LoVo (cell line): Measurements from ENCODE around the gene OSBP2.
"Not testable (repeated sequence)": the region's sequence is repeated elsewhere in the genome, so short reads cannot be mapped to it uniquely, and the experiment has no call there.

Source experiments
- DNase-seq: peaks from one replicate; pipeline ENCODE4 v3.0.0-alpha.2; 2016; ENCODE audit warnings: low spot score

Gene OSBP2

GRCh38 chr22:30718938-30719337 is 24.3 kb downstream of the OSBP2 start:
- no peak for DNase-seq

DNA sequence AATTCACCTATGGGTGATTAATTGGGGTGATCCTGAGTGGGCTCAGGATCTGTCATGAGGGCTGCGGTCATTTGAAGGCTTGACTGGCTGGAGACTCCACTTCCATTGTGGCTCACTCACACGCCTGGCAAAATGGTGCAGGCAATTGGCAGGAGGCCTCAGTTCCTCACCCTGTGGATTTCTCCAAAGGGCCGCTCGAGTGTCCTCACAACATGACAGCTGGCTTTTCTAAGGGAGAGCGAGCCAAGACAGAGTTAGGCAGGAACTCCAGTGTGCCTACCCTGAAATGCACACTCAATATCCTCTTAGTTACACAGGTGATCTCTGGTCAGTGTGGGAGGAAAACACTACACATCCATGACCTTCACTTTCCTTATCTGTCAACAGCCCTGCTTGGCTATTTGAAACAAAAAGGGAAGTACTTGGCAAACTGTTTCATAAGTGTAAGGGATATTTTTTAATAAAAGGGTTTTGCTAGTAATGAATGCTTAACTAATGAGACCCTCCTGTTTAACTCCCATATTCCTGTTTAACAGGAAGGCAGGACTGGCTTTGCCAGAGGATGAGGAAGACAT is 25.7 kb downstream of the OSBP2 start:
- DNase-seq: no peak

DNA sequence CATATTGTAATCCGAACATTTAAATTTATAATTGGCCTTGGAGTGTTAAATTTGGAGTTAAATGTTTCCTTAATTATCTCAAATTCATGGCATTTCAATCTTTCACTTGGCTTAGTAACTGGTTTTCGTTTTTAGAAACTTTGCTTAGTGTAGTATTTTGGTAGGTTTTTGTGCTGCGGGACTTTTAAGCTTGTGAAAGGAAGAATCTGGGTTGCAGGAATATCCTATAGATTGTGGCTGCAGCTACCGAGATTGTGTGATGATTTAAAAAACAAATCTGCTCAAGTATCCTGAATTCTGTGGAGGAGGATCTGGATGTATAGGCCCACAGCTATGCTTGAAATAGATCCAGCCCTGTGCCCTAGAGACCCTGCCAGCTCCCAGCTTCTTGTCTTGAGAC is 27.1 kb downstream of the OSBP2 start:
- DNase-seq: no peak

DNA sequence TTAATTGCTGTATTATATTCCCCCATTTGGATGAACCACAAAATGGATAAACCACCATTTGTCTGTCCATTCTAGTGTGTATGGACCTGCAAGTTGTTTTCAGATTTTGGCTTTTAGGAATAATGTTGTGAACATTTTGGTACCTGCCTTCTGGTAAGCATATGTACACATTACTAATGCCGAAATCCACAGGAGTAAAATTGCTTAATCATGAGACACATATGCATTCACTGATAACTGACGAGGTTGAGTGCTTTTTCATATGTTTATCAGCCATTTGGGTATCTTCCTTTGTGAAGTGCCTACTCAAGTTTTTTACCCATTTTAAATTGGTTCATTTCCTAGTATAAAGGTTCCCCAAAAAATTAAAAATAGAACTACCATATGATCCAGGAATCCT is 34.2 kb downstream of the OSBP2 start:
- no peak for DNase-seq

DNA sequence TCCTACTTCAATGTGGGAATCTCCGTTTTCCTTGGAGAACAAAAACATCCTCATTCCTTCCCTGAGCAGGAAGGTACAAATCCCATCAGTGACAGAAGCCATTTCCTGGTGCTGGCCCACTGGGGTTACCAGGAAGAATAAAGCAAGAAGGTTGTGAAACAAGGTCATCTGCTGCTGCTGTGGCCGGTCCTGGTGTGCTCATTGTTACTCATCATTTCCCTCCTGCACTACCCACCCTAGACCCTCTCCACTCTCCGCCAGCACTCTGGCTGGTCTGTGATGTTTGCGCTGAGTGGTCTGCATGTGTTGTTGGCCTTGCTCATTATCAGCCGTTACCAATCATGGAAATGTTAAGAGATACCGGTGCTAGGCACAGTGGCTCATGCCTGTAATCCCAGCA is 37.0 kb downstream of the OSBP2 start:
- DNase-seq: no peak

DNA sequence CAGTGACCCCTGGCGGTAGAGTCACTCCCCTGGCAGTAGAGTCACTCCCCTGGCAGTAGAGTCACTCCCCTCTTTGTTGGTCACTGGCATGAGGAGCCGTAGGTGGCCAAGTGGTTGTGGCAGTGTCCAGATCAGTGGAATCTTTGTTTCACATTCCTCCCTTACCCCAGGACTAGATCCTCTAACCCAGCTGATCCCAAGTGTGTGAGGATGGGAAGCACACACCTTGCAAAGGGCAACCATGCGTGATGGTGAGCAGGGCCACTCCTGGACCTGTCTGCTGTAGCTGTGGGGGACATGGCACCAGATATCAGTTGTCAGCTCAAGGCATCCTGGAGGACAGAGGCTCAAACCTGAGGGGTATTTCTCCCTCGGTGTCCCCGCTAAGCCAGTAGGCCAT is 37.8 kb downstream of the OSBP2 start:
- DNase-seq: no peak

DNA sequence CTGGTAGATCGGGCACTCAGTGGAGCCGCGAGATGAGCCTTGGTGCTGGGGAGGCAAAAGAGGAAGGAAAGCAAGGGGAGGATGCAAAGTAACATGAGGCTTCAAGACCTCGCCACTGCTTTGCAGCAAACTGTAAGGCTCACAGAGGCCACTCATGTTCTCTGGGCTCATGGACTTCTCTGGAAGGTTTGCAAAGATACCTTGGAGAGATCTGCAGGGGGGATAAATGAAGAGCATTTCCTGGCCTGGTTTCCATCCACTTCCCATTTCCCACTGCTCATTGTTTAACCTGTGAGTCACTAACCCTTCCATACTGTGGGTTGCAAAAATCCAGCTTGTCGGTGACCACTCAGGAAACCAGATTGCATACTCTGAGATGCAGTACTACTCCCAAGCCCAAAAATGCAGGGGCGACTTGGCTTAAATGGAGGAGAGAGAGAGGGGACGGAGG is 38.5 kb downstream of the OSBP2 start:
- no peak for DNase-seq

- DNase-seq: not testable (repeated sequence)
Observed at GRCh38 chr22:30740007-30740406, 45.3 kb downstream of the OSBP2 start.

GRCh38 chr22:30740511-30740910 is 45.8 kb downstream of the OSBP2 start:
- DNase-seq: not testable (repeated sequence)

GRCh38 chr22:30742291-30743256 is 47.9 kb downstream of the OSBP2 start:
- DNase-seq: no peak

DNA sequence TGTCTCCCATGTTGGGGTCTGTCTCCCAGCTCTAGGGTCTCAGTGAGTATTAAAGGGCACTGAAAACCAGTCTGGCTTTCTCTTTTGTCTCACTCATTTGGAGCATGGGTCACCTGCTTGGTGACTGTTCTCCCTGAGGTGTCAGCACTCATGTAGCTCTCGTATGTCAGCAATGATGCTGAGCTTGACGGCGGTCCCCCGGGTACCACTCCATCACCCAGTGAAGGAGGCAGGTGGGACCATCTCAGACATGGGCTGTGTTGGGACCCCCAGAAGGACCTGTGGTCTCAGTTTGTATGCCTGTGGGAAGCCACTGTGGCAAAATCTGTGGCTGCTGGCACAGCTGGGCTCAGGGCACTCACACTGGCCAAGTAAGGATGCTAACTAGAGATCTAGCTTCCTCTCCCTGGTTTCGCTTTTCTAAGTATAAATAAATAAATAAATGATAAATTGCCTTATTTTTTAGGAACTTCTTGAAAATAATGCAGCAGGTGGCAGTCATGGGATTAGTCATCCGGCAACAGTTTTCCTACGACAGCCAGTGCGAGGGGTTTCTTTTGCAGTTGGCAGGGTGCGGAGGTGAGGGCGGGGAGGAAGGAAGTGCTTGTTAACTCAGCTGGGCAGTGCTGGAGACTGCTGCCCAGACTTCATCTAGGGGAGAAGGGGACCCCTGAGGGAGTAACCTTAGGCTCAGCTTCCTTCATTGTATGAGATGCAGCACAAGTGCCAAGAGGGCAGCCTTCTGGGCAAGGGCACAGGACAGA is 48.8 kb downstream of the OSBP2 start:
- no peak for DNase-seq

GRCh38 chr22:30744224-30744623 is 49.5 kb downstream of the OSBP2 start:
- DNase-seq: no peak

DNA sequence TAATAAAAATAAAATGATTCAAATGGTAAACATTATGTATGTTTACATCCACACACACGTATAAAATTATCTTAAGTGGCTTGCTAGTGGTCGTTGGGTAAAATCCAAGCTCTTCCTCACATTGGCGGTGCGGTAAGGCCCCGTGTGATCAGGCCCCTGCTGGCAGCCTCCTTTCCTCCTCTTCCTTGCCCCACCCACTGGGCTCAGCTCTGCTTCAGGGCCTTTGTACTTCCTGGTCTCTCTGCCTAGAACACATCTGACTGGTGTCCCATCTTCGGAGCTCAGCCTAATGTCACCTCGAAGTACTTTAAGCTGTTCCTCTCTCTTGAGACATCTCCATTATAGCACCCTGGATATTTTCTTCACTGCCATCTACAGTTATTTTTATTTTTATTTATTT is 52.8 kb downstream of the OSBP2 start:
- DNase-seq: no peak

- DNase-seq: no peak
Observed at GRCh38 chr22:30749272-30749671, 54.6 kb downstream of the OSBP2 start.

DNA sequence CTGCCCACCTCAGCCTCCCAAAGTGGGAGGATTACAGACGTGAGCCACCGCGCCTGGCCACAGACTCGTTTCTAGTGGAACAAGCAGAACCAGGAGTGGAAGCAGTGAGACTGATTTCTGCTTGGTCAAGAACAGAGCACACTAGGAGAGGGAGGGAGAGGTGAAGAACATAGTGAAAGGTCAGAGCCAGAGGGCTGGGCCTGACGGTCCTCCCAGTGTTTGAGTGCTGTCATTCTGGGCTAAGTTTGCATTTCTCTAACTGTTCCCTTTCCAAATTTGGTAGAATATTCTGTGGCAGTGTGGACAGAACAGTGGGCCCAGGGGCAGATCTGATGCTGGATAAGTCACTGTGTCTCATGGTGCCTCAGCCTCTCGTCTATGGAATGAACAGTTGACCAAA is 55.2 kb downstream of the OSBP2 start:
- DNase-seq: no peak

- DNase-seq: no peak
Observed at GRCh38 chr22:30751529-30751928, 56.9 kb downstream of the OSBP2 start.

GRCh38 chr22:30752771-30753170 is 58.1 kb downstream of the OSBP2 start:
- DNase-seq: no peak

DNA sequence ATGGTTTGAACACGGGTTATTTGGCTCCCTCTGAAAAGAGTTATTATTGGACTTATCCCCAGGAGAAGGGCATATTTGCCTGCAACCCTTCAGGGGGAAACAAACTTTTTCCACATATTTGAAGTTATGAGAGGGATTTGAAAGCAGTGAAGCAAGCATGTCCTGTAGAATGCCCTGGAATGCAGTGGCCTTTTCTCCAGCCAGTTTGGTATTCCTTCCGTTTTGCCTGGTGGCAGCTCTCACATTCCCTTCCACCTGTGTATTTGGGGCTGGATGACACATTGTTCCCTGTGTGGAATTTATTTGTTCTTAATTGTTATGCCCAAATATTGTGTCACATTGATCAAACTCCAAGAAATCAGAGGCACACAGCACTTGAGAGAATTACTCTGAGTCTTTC is 59.0 kb downstream of the OSBP2 start:
- DNase-seq: no peak

- no peak for DNase-seq
Observed at GRCh38 chr22:30754521-30754920, 59.8 kb downstream of the OSBP2 start.

GRCh38 chr22:30754971-30755758 is 60.5 kb downstream of the OSBP2 start:
- peak; percentile 48 for DNase-seq

- DNase-seq: no peak
Observed at GRCh38 chr22:30755759-30756124, 61.1 kb downstream of the OSBP2 start.
